Activated CD4-positive, alpha-beta T cell treated with anti-CD3 and anti-CD28 coated beads, Interleukin-2, amount 50 U/mL, for 16 hours (primary cell): ENCODE data around the gene WNT2.
"Not testable (repeated sequence)": the region's sequence is repeated elsewhere in the genome, so short reads cannot be mapped to it uniquely, and the experiment has no call there.

ENCODE experiments used
- DNase-seq: peaks from one replicate; pipeline ENCODE4 v3.0.0-alpha.2; 2020

WNT2 gene

DNA sequence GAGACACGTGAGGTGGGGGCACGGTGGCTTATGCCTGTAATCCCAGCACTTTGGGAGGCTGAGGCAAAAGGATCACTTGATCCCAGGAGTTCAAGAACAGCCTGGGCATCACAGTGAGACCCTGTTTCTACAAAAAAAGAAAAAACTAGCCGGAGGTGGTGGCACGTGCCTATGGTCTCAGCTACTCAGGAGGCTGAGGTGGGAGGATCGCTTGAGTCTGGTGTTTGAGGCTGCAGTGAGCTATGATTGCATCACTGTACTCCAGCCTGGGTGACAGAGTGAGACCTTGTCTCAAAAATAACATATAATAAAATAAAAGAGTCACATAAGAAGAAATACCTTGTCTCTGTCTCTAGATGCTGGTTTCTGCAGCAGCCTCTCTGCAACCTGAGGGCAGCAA is 22.4 kb downstream of the WNT2 start:
- DNase-seq: not testable (repeated sequence)

DNA sequence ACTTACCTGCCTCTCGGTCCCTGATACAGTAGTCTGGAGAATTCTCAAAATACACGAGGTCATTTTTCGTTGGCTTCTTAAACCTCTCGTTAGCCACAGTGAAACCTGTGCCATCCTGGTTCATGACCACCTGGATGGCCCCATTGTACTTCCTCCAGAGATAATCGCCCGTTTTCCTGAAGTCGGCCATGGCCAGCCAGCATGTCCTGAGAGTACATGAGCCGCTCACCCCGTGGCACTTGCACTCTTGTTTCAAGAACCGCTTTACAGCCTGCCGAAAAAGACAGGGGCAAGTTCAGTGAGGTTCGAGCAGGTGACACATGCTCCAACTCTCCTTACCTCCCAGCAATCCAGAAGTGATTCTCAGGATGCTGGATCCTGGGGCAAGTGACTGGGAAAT is 25.3 kb downstream of the WNT2 start:
- DNase-seq: no peak

DNA sequence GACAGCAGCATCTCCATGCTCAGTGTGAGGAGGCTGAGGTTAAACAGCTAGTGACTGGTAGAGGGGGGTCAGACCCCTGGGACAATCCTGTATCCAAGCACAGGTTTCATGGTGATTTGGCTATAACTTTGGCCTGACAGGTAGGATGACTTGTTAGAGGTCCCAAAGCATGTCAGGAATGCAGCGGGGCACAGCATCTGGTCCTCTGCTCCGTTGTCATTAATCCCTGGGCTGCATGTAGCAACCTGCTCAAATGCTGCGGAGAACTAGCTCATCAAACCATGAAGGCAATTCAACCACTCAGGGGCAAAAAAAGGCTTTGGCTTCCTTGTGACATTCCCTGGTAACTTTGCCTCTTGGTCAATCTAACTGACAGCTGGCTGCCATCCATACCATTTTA is 26.8 kb downstream of the WNT2 start:
- DNase-seq: no peak

DNA sequence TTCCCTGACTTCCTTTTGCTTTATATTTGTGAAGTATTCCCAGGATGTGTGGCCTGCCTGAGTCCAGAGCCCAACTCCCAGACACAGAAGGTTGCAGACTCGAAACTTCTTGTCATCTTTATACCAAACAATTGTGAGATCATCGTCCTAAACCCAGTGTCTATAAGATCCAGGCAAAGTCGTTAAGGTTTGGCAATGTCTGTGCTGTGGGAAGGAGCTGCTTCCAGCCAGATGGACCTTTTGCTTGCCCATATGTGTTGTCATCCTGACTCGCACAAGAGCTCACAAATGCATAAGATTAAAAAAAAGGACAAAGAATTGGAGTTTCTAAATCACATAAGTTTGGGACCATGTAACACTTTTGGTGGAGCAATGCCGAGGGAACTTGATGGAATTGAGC is 37.0 kb downstream of the WNT2 start:
- DNase-seq: no peak

DNA sequence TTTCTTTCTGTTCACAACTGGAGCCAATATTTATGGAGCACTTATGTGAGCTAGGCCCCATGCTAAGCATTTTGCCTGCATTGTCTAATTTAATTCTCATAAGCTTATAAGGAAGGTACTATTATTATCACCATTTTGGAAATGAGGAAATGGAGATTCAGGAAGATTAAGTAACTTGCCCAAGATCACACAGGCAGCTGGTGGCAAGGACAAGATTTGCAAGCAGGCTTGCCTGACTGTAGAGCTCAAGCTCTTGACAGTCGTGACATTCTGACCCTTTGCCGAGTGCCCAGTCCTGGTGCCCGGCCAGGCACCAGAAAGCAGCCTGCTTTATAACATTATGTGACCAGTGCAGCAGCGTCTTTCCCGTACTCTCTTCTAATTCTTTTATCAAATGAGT is 38.2 kb downstream of the WNT2 start:
- no peak for DNase-seq

DNA sequence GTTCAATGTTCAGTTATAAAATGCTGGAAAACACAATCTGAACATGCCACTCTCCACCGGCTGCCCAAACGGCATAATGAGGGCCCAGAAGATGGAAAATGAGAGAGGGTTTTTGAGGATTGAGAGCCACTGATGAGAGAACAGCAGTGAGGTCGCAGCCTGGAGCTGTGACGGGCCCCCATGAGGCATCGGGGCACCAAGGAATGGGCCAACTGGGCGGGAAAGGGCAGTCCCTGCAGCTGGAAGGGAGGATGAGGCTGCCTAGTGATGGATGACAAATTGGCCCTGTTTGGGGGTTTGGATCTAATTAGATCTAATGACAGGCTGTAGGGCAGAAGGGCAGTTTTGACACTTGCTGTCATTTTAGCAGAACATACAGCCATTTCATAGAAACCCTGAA is 39.1 kb downstream of the WNT2 start:
- DNase-seq: no peak

DNA sequence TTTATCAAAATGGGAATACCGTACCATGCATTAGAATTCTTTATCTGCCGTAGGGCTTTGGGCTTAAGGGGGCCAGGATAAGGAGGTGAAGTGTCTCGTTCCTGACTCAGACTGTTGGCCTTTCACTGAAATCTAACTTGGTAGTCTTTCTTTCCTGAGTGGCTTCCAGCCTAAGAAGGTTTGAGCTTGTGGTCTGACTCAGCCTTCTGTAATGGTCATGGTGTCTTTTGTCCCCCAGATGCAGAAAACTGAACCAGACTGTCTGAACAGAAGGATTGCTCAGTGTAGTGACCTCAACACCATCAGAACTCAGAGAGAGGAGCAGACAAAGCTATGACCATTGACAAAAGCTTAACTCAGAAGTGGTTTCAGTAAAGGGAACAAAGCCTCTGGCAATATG is 39.5 kb downstream of the WNT2 start:
- no peak for DNase-seq

DNA sequence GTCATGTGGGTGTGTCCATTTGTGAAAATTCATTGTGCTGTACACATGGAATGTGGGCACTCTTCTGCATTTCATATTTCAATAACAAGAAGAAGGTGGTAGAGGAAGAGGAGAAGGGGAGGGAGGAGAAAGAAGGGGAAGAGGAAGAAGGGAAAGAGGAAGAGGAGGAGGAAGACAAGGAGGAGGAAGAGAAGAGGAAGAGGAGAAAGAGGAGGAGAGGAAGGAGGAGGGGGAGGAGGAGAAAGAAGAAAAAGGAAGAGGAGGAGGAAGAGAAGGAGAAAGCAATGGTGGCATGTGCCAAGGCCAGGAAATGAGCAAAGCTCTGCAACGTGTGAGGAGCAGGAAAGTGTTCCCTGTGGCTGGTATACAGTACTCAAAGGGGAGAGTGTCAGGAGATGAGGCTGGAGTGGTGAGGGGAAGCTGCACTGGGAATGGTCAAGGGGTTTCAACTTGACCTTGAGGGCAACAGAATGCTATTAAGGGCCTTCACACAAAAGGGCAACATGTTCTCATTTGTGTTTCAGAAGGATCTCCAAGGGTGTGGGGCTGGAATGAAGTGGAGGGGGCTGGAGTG is 40.5 kb downstream of the WNT2 start:
- DNase-seq: no peak

DNA sequence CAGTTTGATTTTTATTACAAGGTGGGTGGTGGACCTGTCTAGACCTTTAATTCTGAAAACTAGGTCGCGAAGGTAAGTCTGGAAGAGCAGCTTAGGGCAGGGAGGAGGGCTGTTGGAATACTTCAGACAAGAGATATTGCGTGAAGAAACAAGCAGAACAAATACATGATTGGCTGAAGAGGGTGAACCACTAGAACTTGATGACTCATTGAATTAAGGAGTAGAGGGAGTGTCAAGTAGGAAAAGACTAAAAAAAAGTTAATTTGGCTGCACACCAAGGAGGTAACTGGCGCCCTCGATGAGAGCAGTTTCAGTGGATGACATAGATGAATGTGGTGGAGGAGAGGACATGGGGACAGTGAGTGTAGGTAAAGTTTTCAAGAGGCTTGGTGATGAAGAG is 41.3 kb downstream of the WNT2 start:
- no peak for DNase-seq

DNA sequence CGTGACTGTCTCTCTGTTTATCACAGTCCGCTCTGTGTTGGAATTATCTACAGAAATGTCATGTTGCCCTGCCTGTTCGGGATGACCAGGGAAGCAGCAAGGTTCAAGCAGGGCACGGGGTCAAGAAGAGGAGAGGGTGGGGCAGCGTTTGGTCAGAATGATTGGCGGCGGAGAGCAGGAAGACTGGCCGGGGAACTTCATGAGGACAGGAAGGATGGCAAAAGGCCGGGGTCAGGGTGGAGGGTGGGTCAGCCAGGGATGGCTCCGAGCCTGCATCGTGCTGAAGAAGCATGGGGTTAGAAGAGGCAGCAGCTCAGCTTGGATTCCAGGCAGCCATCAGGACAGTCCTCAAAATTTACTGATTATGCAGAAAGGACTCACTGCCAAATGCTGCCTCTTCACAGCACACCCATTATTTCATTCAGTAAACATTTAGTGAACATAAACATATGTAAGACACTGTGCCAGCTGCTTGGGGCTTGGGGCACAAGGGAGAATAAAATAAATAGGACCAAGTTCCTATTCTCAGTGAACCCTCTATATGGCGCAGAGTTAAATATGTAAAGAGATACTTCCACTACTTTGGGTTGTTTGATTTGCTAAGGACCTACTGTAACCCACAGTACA is 42.8 kb downstream of the WNT2 start:
- no peak for DNase-seq

DNA sequence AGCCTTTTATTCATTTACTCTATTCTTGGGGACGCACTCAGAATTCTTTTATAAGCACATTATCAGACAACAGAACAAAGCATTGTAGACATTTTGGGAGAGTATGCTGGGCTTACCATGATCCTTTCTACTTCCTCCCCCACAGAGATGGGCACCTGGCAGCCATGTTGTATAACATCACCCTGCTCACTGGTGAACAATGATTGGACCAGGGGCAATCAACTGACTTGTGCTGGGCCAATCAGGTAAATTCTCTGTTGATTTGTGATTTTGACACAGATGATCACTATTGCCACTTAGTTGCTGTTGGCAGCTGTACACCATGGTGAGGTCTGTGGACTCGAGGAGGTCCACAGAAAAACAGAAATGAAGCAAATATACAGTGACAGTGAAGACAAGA is 43.7 kb downstream of the WNT2 start:
- no peak for DNase-seq

DNA sequence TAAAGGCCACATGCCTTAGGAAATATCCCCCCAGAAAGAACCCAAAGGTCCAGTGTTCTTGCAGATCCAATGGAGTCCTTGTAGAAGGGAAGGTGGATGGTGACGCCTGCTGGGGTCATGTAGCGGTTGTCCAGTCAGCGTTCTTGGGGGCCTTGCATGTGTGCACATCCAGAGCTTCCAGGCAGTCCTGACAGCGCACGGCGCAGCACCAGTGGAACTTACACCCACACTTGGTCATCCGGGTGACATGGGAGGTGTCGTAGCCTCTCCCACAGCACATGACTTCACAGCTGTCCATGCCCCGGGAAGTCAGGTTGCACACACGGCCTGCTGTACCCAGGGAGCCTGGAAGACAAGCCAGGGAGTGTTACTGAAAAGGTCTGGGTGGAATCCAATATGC is 44.8 kb downstream of the WNT2 start:
- DNase-seq: no peak

DNA sequence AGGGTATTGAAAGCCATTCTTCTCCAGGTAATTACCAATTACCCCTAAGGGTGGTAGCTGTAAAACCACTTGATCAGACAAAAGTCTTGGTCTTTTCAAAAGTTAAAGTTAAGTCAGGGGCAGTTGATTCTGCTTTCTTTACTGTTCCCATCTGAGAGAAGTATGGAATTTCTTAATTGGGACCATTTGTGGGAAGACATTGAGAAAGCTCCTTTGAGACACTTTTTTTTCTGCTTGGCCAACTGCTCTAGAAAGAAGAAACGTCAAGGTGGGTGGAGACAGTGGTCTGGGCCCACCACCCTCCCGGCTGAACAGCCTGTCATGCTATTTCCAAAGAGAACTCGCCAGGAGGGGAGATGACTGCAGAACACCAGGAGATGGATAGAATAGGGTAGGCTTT is 45.3 kb downstream of the WNT2 start:
- no peak for DNase-seq

DNA sequence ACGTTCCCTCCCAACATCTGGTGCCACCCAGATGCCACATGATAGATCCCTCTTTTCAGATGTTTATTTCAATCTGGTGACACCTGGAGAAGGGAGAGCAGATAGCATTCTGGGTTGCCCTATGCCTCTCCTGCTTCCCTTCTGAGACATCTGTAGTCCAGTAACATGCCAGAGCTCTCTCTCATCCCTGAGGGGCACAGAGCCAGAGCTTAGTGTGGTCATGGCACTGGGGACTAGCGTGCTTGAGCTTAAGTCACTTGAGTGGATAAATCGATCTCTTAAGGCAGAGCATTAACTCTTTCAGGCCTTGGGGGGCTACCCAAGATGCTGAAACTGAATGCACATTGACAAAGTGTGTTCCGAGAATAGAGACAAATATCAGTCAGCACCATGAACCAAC is 47.9 kb downstream of the WNT2 start:
- DNase-seq: no peak

DNA sequence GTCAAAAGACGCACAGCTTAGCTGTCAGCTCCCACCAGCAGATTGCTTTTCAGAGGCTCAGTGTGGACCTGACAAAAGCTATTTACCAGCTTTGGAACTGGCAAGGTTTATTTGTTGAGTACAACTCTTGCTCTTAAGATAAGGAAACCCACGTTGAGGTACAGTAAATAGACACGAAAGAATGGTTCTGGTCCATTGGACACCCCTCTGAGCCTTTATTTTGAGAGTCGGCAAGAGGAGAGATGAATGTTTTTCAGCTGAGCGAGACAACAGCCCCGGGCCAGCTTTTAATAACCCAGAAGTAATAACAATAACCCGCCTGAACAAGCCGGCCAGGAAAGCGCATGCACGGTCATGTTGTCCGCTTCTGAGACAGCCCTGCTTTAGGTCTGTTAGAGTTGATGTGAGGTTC is 49.0 kb downstream of the WNT2 start:
- DNase-seq: no peak

DNA sequence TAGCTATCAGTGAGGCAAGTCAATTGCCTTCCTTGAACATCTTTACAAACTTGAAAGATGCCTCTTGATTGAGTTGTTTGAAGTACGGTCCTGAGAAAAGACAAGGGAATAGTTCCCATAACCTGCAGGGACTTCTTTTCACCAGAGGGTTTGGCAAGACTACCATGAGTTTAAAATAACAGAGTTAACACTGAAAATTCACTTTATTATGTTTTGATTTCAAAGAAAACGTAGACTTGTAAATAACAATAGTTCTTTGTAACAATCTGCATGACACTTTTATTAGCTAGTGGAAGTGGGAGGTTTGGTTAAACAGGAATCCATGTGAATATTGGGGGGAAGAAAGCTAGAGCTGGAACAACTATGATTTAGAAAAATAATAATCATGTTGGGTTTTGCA is 49.5 kb downstream of the WNT2 start:
- no peak for DNase-seq

DNA sequence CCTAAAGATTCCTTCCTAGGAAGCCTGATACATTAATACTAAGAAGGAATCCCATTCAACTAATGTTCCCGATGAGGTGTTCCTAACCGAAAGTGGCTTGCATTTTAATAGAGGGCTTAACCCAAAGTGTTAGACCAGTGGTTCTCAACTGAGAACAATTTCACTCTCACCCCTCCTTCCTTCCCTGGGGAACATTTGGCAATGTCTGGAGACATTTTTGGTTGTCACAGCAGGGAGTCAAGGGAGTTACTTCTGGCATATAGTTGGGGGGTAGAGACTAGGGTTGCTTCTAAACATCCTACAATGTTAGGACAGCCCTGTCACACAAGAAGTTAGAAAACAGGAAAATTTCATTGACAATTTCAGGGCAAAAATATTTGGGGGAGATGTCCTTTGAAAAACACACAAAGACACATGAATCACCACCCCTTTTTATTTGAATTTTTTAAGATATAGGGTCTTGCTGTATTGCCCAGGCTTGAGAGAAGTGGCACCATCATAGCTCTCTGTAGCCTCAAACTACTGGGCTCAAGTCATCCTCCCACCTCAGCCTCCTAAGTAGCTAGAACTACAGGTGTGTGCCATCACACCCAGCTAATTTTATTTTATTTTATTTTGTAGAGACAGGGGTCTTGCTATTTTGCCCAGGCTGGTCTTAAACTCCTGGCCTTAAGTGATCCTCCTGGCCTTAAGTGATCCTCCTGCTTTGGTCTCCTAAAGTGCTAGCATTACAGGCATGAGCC is 50.7 kb downstream of the WNT2 start:
- DNase-seq: no peak

DNA sequence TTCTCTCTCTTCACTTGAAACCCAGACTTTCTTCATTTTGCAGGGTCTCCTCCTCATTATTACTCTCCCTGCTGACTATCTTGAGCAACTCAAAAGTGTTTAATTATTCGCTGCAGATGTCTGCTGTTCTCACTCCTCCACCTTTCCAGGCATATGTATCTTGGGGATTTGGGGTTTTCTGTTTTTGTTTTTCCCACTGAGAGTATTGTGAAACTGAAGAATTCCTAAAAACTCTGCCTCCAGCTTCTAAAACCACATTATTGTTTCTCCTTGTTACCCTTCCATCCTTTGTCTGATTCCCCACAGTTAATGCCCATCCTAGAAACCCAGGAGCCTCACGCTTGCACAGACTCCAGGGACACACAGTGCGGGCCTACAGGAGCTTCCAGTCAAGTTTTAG is 51.3 kb downstream of the WNT2 start:
- DNase-seq: no peak

DNA sequence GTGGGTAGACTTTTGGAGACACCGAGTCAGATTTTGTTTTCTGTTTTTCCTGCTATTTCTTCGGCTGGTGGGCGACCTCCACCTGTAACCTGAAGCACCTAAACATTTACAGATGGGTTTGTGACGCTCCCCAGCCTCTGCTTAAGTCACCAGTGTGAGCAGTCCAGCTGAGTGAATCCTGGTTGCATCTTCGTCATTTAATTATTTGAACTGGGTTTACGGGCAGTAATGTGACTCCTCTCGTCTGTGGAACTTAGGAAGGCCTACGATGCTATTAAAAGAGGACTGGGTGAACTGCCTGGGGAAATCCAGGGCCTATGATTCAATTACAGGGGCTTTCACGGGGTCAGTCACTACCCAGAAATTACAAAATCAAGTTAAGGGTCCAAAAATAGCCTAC is 52.5 kb downstream of the WNT2 start:
- no peak for DNase-seq

DNA sequence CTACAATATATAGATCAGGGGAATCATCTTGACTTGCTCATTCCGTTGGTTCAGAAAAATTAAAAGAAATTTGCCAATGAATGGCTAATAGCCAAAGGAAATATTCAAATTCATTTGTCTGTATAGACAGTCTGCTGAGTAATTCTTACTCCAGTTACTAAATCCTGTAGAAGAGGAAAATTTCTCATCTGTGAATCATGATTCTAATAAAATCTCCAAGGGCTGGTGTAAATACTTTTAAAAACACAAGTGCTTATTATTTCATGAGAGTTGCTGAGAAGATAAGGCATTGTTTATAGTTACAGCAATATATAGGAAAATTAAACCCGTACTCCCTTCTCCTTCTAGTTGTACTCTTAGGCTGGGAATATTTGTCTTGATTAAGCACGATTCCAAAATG is 53.0 kb downstream of the WNT2 start:
- DNase-seq: no peak

DNA sequence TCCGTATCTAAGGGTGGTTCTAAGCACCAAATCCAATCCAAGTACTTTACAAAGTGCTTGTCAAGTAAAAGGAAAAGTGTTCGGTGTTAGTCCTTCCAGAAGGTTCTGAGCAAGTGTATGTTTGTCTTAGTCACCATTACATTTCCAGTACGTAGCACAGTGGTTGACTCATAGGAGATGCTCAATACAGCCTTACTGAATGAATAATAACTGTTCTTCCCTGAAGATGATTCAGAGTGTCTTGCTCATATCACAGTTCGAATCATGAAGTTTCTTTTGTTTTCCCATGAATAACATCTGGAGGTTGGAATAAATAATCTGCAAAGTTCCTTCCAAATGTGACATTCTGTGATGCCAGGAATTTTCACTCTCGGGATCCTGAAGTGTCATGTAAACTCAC is 53.4 kb downstream of the WNT2 start:
- peak; percentile 38 for DNase-seq

DNA sequence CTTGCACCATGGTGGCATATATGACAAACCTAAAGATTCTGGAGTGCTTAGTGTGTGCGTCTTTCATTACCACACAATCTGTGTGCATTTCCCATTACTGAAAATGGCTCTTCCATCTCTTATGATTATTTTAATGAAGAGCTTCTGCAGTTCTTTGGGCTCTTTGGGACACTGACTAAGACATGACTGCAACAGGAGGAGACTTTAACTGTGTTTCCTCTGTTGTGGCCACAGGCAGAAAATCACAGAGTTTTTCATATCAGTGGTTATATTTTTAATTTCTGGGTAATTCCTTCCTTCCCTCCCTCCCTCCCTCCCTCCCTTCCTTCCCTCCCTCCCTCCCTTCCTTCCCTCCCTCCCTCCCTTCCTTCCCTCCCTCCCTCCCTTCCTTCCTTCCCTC is 58.1 kb downstream of the WNT2 start:
- no peak for DNase-seq

DNA sequence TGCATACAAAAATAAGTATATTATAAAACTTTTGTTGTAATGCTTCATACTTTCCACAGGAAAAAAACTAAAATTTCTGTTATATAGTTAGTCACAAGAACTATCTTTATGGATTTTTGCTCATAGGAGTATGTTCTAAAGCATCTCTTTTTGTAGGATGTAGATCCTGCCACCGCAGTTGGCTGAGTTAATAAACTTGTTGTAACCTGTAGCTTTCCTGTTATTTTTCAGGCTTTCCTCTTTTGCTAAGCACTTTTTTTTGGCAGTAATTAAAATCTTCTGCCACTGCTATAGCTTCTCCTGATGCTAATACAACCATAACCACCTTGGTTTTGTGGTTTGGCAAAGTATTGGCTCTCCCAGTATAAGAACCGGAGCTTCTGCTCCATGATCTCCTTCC is 60.3 kb downstream of the WNT2 start:
- DNase-seq: no peak

DNA sequence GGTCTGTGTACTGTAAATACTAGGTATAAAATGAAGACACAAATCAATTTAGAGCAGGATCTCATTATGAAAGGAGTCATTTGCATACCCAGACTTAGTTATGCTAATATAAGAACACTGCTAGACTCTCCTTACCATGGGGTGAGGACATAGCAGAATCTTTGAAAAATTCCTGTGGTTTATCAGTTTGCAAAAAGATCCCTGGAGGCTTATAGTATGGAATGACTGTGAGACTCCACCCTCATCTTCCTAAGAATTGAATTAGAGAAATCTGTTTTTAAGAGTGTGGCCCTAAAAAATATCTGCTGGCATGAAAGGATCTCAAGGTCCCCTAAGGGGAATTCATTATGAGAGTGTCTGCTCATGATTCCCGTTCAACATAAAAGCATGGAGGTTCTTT is 63.2 kb downstream of the WNT2 start:
- DNase-seq: no peak

DNA sequence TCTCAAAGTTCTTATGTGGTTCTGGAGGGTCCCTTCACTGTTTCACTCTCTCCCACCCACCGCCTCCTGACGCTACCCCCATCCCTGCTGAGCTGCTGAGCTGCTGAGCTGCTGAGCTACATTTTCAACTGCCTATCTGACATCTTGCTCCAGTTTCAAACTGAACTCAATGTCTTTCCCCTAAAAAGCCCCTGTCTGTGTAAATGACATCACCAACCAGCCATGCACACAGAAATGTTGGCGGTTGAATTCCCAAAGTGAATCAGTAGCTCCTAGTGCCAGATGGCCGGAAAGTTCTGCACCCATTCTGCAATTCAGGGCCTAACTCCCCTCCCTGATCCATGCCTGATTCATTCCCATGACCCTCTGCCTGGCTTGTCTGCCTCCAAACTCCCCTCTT is 71.2 kb downstream of the WNT2 start:
- DNase-seq: no peak
